ENCODE measurements around the gene GGTLC3. TPM values are rescaled to one million over a fixed set of nuclear protein-coding genes. Genes with fewer than 3 reads are reported as not detected.
A peak's percentile ranks its signal among the peaks of the same experiment; 100 is the strongest.
"Not testable (repeated sequence)": the region's sequence is repeated elsewhere in the genome, so short reads cannot be mapped to it uniquely, and the experiment has no call there.

The GGTLC3 gene
- total and polyA plus RNA-seq, 2 donors from 2014 or later, result 2.0 to 6.2 TPM

GRCh38 chr22:18549458-18550179, 31.7 kb upstream of the GGTLC3 start:
- H3K9ac ChIP-seq (ENCODE audit: low read length in 3 of 3); intact Hi-C loops (cut with DNase I); H3K27me3 ChIP-seq (ENCODE audit: control insufficient read depth, insufficient read depth, low read length); H3K36me3 ChIP-seq (ENCODE audit: control insufficient read depth in 2 of 3, insufficient read depth in 3 of 3, low read length in 3 of 3); H3K27ac ChIP-seq (ENCODE audit: low read depth in 2 of 2, low read length in 2 of 2); H3K4me1 ChIP-seq (ENCODE audit: control insufficient read depth in 2 of 3, insufficient read depth in 2 of 3, low read depth in 1 of 3, low read length in 3 of 3); H3K9me3 ChIP-seq (ENCODE audit: control insufficient read depth in 2 of 3, insufficient read depth in 1 of 3, low read length in 3 of 3); H3K4me3 ChIP-seq (ENCODE audit: low read length in 3 of 3); FAIRE-seq: not testable (repeated sequence)
- peak in 1 of 5 donors; percentile 45 for DNase-seq

DNA sequence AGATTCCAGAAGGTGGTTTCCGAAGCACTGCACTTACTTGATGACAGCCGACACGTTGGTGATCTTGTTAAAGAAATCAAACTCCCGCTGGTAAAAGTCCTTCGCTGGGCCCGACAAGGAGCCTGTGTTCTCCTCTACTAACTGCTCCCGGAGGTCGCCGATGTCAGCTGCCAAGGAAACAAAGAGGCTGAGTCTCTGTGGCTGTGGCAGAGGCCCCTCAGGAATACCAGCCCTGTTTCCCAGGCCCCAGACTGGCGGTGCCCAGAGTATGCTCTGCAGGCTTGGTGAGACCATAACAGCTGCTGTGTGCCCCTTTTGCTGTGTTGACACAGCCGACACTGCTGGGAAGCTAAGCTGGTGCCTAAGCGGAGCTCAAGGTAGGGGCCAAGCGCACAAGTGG, 26.7 kb upstream of the GGTLC3 start:
- H3K36me3 ChIP-seq (ENCODE audit: control insufficient read depth in 2 of 3, insufficient read depth in 3 of 3, low read length in 3 of 3); intact Hi-C loops (cut with DNase I); H3K4me1 ChIP-seq (ENCODE audit: control insufficient read depth in 2 of 3, insufficient read depth in 2 of 3, low read depth in 1 of 3, low read length in 3 of 3); H3K27ac ChIP-seq (ENCODE audit: low read depth in 2 of 2, low read length in 2 of 2); DNase-seq; H3K27me3 ChIP-seq (ENCODE audit: control insufficient read depth, insufficient read depth, low read length); H3K9me3 ChIP-seq (ENCODE audit: control insufficient read depth in 2 of 3, insufficient read depth in 1 of 3, low read length in 3 of 3); H3K4me3 ChIP-seq (ENCODE audit: low read length in 3 of 3); H3K9ac ChIP-seq (ENCODE audit: low read length in 3 of 3); FAIRE-seq: not testable (repeated sequence)

- H3K4me1 ChIP-seq (ENCODE audit: control insufficient read depth in 2 of 3, insufficient read depth in 2 of 3, low read depth in 1 of 3, low read length in 3 of 3); H3K27me3 ChIP-seq (ENCODE audit: control insufficient read depth, insufficient read depth, low read length); H3K27ac ChIP-seq (ENCODE audit: low read depth in 2 of 2, low read length in 2 of 2); H3K9me3 ChIP-seq (ENCODE audit: control insufficient read depth in 2 of 3, insufficient read depth in 1 of 3, low read length in 3 of 3); intact Hi-C loops (cut with DNase I); DNase-seq; H3K9ac ChIP-seq (ENCODE audit: low read length in 3 of 3); H3K36me3 ChIP-seq (ENCODE audit: control insufficient read depth in 2 of 3, insufficient read depth in 3 of 3, low read length in 3 of 3); H3K4me3 ChIP-seq (ENCODE audit: low read length in 3 of 3); FAIRE-seq: not testable (repeated sequence)
Observed at GRCh38 chr22:18543400-18543799, 25.4 kb upstream of the GGTLC3 start.

DNA sequence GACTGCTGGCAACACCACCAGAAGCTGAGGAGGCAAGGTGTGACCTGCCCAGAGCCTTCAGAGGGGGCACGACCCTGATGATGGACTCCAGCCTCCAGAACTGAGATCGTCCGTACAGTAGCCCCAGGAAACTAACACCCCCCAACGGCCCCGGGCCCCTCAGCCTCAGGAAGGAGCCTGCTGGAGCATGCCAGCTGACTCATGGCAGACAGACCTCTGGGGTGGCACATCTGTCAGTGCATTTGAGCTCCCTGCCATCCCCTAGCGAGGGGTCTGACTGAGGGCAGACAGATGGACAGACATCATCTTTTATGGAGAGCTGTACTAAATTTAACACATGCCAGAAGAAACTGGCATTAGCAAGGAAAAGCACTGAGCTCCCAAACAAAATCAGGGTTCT, 22.0 kb upstream of the GGTLC3 start:
- H3K4me1 ChIP-seq (ENCODE audit: control insufficient read depth in 2 of 3, insufficient read depth in 2 of 3, low read depth in 1 of 3, low read length in 3 of 3); H3K9me3 ChIP-seq (ENCODE audit: control insufficient read depth in 2 of 3, insufficient read depth in 1 of 3, low read length in 3 of 3); H3K36me3 ChIP-seq (ENCODE audit: control insufficient read depth in 2 of 3, insufficient read depth in 3 of 3, low read length in 3 of 3); H3K27me3 ChIP-seq (ENCODE audit: control insufficient read depth, insufficient read depth, low read length); intact Hi-C loops (cut with DNase I); H3K4me3 ChIP-seq (ENCODE audit: low read length in 3 of 3); H3K9ac ChIP-seq (ENCODE audit: low read length in 3 of 3); FAIRE-seq; H3K27ac ChIP-seq (ENCODE audit: low read depth in 2 of 2, low read length in 2 of 2): not testable (repeated sequence)
- DNase-seq, result peak in 1 of 5 donors; percentile 40

- intact Hi-C loops (cut with DNase I); H3K9ac ChIP-seq (ENCODE audit: low read length in 3 of 3); H3K36me3 ChIP-seq (ENCODE audit: control insufficient read depth in 2 of 3, insufficient read depth in 3 of 3, low read length in 3 of 3); DNase-seq; H3K9me3 ChIP-seq (ENCODE audit: control insufficient read depth in 2 of 3, insufficient read depth in 1 of 3, low read length in 3 of 3); H3K27me3 ChIP-seq (ENCODE audit: control insufficient read depth, insufficient read depth, low read length); FAIRE-seq; H3K4me3 ChIP-seq (ENCODE audit: low read length in 3 of 3); H3K27ac ChIP-seq (ENCODE audit: low read depth in 2 of 2, low read length in 2 of 2); H3K4me1 ChIP-seq (ENCODE audit: control insufficient read depth in 2 of 3, insufficient read depth in 2 of 3, low read depth in 1 of 3, low read length in 3 of 3): not testable (repeated sequence)
Observed at GRCh38 chr22:18534315-18534714, 16.4 kb upstream of the GGTLC3 start.

DNA sequence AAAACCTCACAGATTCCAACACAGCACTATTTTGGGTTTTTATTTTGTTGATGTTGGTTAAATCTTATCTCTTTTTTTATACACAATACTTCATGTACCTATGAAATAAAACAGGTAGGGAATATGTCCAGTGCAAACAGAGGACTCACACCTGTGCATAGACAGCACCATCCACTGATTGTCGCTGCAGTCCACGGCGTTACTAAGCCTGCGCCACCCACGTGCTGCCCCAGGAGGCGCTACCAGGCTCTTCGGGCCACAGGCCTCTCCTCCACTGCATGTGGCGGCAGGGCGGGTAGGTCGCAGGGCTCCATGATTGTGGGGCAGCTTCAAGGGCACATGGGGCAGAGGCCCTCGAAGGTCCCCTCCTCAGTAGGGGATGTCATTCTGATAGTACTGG, 15.7 kb upstream of the GGTLC3 start:
- H3K9ac ChIP-seq (ENCODE audit: low read length in 3 of 3); H3K9me3 ChIP-seq (ENCODE audit: control insufficient read depth in 2 of 3, insufficient read depth in 1 of 3, low read length in 3 of 3); H3K4me1 ChIP-seq (ENCODE audit: control insufficient read depth in 2 of 3, insufficient read depth in 2 of 3, low read depth in 1 of 3, low read length in 3 of 3); intact Hi-C loops (cut with DNase I); FAIRE-seq; DNase-seq; H3K27ac ChIP-seq (ENCODE audit: low read depth in 2 of 2, low read length in 2 of 2); H3K36me3 ChIP-seq (ENCODE audit: control insufficient read depth in 2 of 3, insufficient read depth in 3 of 3, low read length in 3 of 3); H3K27me3 ChIP-seq (ENCODE audit: control insufficient read depth, insufficient read depth, low read length); H3K4me3 ChIP-seq (ENCODE audit: low read length in 3 of 3): not testable (repeated sequence)

DNA sequence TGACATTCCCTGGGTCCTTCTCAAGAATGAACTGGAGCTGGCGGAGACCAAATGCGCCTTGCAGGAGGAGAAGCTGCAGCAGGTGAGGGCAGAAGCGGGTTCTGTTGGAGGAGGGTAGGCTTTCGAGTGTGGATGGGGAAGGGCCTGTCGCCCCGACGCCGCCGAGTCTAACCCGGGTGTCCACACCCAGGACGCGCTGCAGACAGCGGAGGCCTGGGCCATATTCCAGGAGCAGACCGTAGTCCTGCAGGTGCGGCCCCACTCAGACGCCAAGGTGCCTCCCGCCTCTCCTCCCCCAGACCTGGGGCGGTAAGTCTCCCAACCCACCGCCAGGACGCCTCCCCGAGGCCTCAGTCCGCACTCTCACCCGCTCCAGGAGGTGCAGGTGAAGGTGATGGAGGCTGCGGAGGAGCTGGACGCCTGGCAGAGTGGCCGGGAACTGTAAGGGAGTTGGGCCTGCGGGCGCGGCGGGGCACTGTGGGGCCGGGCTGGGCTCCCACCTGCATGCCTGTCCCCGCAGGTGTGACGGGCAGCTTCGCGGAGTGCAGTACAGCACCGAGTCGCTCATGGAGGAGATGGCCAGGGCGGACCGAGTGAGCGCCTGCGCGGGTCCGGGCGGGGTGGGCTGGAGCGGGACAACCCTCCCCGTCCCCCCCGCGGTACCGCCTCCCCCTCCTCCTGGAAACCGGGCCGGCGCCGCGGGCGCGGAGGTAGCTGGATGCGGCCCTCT, 11.6 kb upstream of the GGTLC3 start:
- H3K36me3 ChIP-seq (ENCODE audit: control insufficient read depth in 2 of 3, insufficient read depth in 3 of 3, low read length in 3 of 3); intact Hi-C loops (cut with DNase I); H3K9me3 ChIP-seq (ENCODE audit: control insufficient read depth in 2 of 3, insufficient read depth in 1 of 3, low read length in 3 of 3); H3K27ac ChIP-seq (ENCODE audit: low read depth in 2 of 2, low read length in 2 of 2); FAIRE-seq; H3K4me1 ChIP-seq (ENCODE audit: control insufficient read depth in 2 of 3, insufficient read depth in 2 of 3, low read depth in 1 of 3, low read length in 3 of 3); H3K9ac ChIP-seq (ENCODE audit: low read length in 3 of 3); H3K4me3 ChIP-seq (ENCODE audit: low read length in 3 of 3); H3K27me3 ChIP-seq (ENCODE audit: control insufficient read depth, insufficient read depth, low read length): not testable (repeated sequence)
- peak in 1 of 5 donors; percentile 65 for DNase-seq

DNA sequence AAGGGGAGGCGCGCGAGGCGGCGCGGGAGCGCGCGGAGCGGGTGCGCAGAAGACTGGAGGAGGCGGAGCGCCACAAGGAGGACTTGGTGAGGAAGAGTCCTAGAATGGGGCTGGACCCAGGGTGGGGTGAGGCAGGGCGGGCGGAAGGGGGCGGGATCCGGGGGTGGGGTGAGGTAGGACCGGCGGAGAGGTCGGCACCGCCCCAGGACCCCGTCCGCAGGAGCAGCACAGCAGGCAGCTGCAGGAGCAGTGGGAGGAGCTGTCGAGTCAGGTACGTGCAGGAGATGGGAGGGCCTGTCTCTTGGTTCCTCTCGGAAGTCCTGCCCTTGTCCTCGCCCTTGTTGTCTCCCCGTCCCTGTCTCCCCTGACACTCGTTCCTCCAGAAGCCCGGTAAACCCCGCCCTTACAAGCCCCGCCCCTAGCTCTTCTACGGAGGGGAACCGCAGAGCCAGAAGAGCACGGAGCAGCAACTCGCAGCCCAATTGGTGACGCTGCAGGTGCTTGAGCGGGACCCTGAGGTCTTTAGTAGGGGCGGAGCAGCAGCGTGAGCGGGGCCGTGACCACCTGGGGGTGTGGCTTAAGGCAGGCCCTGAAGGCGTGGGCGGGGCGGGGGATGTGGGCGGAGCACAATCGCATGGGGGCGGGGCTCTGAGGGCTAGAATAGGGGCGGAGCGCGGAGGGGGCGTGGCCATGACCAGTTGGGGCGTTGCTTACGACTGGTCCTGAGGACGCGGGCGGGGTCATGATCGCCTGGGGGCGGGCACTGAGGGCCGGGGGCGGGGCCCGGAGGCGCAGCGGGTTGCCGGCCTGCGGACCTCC, 10.8 kb upstream of the GGTLC3 start:
- H3K27ac ChIP-seq (ENCODE audit: low read depth in 2 of 2, low read length in 2 of 2); H3K4me3 ChIP-seq (ENCODE audit: low read length in 3 of 3); intact Hi-C loops (cut with DNase I); FAIRE-seq; H3K4me1 ChIP-seq (ENCODE audit: control insufficient read depth in 2 of 3, insufficient read depth in 2 of 3, low read depth in 1 of 3, low read length in 3 of 3); H3K9ac ChIP-seq (ENCODE audit: low read length in 3 of 3); H3K27me3 ChIP-seq (ENCODE audit: control insufficient read depth, insufficient read depth, low read length); H3K36me3 ChIP-seq (ENCODE audit: control insufficient read depth in 2 of 3, insufficient read depth in 3 of 3, low read length in 3 of 3); H3K9me3 ChIP-seq (ENCODE audit: control insufficient read depth in 2 of 3, insufficient read depth in 1 of 3, low read length in 3 of 3): not testable (repeated sequence)
- peak; percentile 30 to 97 (median 82) for DNase-seq

Data from kidney (tissue), 11 donors.